ENCODE results near the gene TMEM106A. TPM values are rescaled to one million over a fixed set of nuclear protein-coding genes. Genes with fewer than 3 reads are reported as not detected.
"Not testable (repeated sequence)": the region's sequence is repeated elsewhere in the genome, so short reads cannot be mapped to it uniquely, and the experiment has no call there.

Gene TMEM106A
- total RNA-seq, 2 experiments from 2014 or later: 6.3 to 6.4 TPM

DNA sequence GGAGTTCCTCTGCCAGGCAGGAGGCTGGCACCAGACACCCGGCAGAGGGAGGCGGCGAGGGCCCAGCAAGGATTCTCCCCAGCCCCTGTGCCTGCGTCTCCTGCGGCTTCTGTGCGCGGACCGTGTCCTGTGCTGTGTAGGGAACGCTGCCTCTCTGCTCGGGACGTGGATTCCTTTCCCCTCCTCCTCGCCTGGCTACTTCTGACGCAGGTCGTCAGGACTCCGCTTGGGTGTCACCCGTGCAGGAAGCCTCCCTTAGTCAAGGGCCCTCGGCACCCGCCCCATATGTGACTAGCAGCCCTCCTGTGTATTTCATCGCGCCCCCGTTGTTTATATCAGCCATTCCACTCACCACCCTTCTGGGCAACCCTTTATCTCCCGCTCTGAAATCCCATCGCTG is 34.8 kb downstream of the TMEM106A start:
- POLR2A ChIA-PET; H3K27ac Mint-ChIP-seq; H3K4me3 Mint-ChIP-seq; H3K36me3 Mint-ChIP-seq (ENCODE audit: low read depth); intact Hi-C loops (cut with DNase I, micrococcal nuclease); ATAC-seq (ENCODE audit: poor library complexity); DNase-seq; CTCF ChIA-PET; H3K4me1 Mint-ChIP-seq (ENCODE audit: low read depth); H3K9me3 Mint-ChIP-seq; H3K27ac ChIP-seq (ENCODE audit: low read depth in 1 of 2, low read length in 2 of 2); H3K9me3 ChIP-seq (ENCODE audit: control insufficient read depth in 1 of 2, insufficient read depth in 1 of 2, low read length in 2 of 2); H3K4me3 ChIP-seq (ENCODE audit: low read length); H3K27me3 ChIP-seq (ENCODE audit: control insufficient read depth in 1 of 2, insufficient read depth in 2 of 2, low read length in 2 of 2); H3K27me3 Mint-ChIP-seq; H3K36me3 ChIP-seq (ENCODE audit: insufficient read depth, low read length); H3K4me1 ChIP-seq (ENCODE audit: insufficient read depth, low read length): not testable (repeated sequence)

Other genes starting within 250 kb of the TMEM106A start
- gene AARSD1, start 247.4 kb upstream of the TMEM106A start, total RNA-seq: 10 to 100 TPM; 60.4 to 70.8 TPM
- under 1 TPM in 1 of 2 experiments, not detected in 1; 0.20 TPM for gene PTGES3L, start 231.8 kb upstream of the TMEM106A start, total RNA-seq
- 10 to 100 TPM; 11.6 to 11.7 TPM for gene RUNDC1, start 231.3 kb upstream of the TMEM106A start, total RNA-seq
- gene RPL27, start 213.5 kb upstream of the TMEM106A start, total RNA-seq: 1,000 to 10,000 TPM; 1,923 to 1,951 TPM
- 10 to 100 TPM; 23.0 to 24.7 TPM for gene IFI35, start 205.1 kb upstream of the TMEM106A start, total RNA-seq
- 10 to 100 TPM; 27.5 to 27.6 TPM for gene VAT1, start 189.5 kb upstream of the TMEM106A start, total RNA-seq
- gene RND2, start 186.6 kb upstream of the TMEM106A start, total RNA-seq: under 1 TPM; 0.27 to 0.28 TPM
- gene BRCA1, start 86.5 kb upstream of the TMEM106A start, total RNA-seq: 1 to 10 TPM; 1.2 to 1.3 TPM
- 10 to 100 TPM; 23.7 TPM for gene NBR1, start 40.7 kb upstream of the TMEM106A start, total RNA-seq
- 1 to 10 TPM in 1 of 2 experiments, under 1 TPM in 1; 0.47 to 1.0 TPM for gene CCDC200, start 16.7 kb downstream of the TMEM106A start, total RNA-seq
- 1,000 to 10,000 TPM; 5,534 to 5,951 TPM for gene RNU2-1, start 22.1 kb downstream of the TMEM106A start, total RNA-seq
- gene ARL4D, start 187.1 kb downstream of the TMEM106A start, total RNA-seq: 1 to 10 TPM; 2.4 to 2.9 TPM

Measured in CD4-positive, alpha-beta T cell (primary cell).